SH-SY5Y (cell line): Measurements from ENCODE around the gene GABARAPL2.

Source experiments
- GATA2 ChIP-seq: IDR thresholded peaks from 2 replicates; pipeline ENCODE4 v1.6.1; 2011; ENCODE audit warnings: mild to moderate bottlenecking, low read depth, low read length
- GATA3 ChIP-seq: IDR thresholded peaks from 2 replicates; pipeline ENCODE4 v1.6.1; 2011; ENCODE audit warnings: low read depth, mild to moderate bottlenecking, low read length, moderate library complexity

GRCh38 chr16:75558846-75559401 is 7.3 kb upstream of the GABARAPL2 start:
- no peak for TF ChIP-seq GATA2
- TF ChIP-seq GATA3 = no peak
